Sigmoid colon (tissue), 7 donors: Measurements from ENCODE around the gene THBS1. TPM values are rescaled to one million over a fixed set of nuclear protein-coding genes. Genes with fewer than 3 reads are reported as not detected.

Source experiments
- DNase-seq: peaks from one replicate; pipeline ENCODE4 v3.0.0-alpha.2; 2019
- H3K27ac ChIP-seq, 4 donors: fragments of 200-600 bp; sonication (generic); one replicate each; pipeline ENCODE4 v1.5.1; 2016 to 2019; ENCODE audit warnings: mild to moderate bottlenecking in 1 of 4
- H3K27me3 ChIP-seq, 3 donors: fragments of 200-600 bp; sonication (generic); one replicate each; pipeline ENCODE4 v1.5.1; 2019; ENCODE audit warnings: mild to moderate bottlenecking in 1 of 3
- H3K36me3 ChIP-seq, 4 donors: fragments of 200-600 bp; sonication (generic); one replicate each; pipeline ENCODE4 v1.5.1; 2016 to 2019
- H3K4me1 ChIP-seq, 4 donors: fragments of 200-600 bp; sonication (generic); one replicate each; pipeline ENCODE4 v1.5.1; 2017 to 2019
- H3K4me3 ChIP-seq, 4 donors: fragments of 200-600 bp; sonication (generic); one replicate each; pipeline ENCODE4 v1.5.1; 2017 to 2019; ENCODE audit warnings: mild to moderate bottlenecking in 2 of 4, moderate library complexity in 1 of 4
- H3K9me3 ChIP-seq, 4 donors: fragments of 200-600 bp in 3 of 4; sonication (generic) in 3 of 4; one replicate each; pipeline versions ENCODE4 v1.5.1 to v1.6.1; 2013 to 2019
- EP300 ChIP-seq, 4 donors: sonication (generic); formaldehyde crosslinking; IDR thresholded peaks; one replicate each; pipeline ENCODE4 v1.6.1; 2017; ENCODE audit warnings: antibody characterized with exemption in 4 of 4
- POLR2A ChIP-seq, 2 donors: fragments of 450-650 bp; IDR thresholded peaks; one replicate each; pipeline ENCODE4 v1.6.1; 2016; ENCODE audit warnings: antibody characterized with exemption in 2 of 2, mild to moderate bottlenecking in 2 of 2, moderate library complexity in 2 of 2
- POLR2AphosphoS5 ChIP-seq, 4 donors: sonication (generic); formaldehyde crosslinking; IDR thresholded peaks; one replicate each; pipeline ENCODE4 v1.6.1; 2017; ENCODE audit warnings: antibody characterized with exemption in 4 of 4
- whole genome bisulfite sequencing, 2 donors: extraction: QIAGEN DNeasy Blood & Tissue Kit; methylation state at CpG; one replicate each; pipeline ENCODE4 v1.1.7; 2013; 5-methylcytosine and 5-hydroxymethylcytosine counted together
- intact Hi-C: fragments of 100-400 bp; cut with DNase I; formaldehyde crosslinking; loops from one replicate; pipeline ENCODE4 v1.15.1; 2023
- polyA plus RNA-seq, 3 donors: library from polyadenylated mRNA; stranded (reverse); fragments of 200-250 nt; gene quantifications; one replicate each; pipeline ENCODE4 v1.2.3, GENCODE V29; 2013
- total RNA-seq, 4 donors: library from RNA; depleted of rRNA; stranded (reverse); fragments of >200 nt; gene quantifications; one replicate each; pipeline ENCODE4 v1.1.0, GENCODE V29; 2016
- TF ChIP-seq, protein P1 (sequence below), 4 experiments: fragments of 450-650 bp in 3 of 4; fragments of 200-600 bp in 1 of 4; IDR thresholded peaks; one replicate each; pipeline ENCODE4 v1.5.1; 2016 to 2019; ENCODE audit warnings: antibody characterized with exemption in 4 of 4, mild to moderate bottlenecking in 3 of 4, moderate library complexity in 2 of 4
- donor health status: healthy with polysubstance abuse.
- donor health status: Bipolar disorder and iron deficiency.
- donor health status: healthy.

Gene THBS1
- total and polyA plus RNA-seq, 7 donors = 13.2 to 3,974 (median 172) TPM

DNA sequence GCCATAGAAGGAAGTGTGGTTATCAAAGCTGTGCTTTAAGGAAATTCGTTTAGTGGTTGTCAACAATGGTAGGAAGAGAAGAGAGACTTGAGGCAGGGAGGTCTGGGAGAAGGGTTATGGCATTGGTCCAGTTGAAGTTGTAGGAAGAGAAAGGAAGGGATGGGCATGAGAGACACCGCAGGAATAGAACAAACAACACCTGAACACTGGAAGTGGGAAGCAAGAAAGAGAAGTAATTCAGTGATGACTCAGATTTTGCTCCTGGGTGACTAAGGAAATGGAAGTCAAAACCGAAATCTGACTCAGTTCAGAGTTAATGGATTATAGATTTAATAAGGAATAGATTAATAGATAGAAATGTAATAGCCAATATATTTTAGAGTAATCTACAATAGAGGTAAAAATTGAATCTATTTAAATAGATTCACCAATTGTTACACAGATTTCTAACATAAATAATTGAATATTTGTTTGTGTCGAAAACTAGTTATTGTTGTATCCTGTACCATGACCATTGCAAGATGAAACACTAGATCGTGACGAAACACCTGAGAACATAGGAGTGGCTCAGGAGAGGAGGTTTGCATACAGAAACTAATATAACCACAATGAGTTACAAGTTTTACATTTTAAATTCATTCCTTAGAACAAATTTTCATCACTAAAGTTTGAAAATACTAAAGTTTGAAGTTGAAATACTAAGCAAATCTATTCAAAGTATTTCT, 36.0 kb downstream of the THBS1 start:
- Histone ChIP-seq H3K4me3 (no peak overlapping the region), H3K4me1 (peaks cover 0 to 10% (median 7%) of the 10 kb centered on the region in 4 donors), H3K27me3 (no peaks in the 10 kb centered on the region), H3K27ac (no peak overlapping the region), H3K36me3 (no peaks in the 10 kb centered on the region), H3K9me3 (peaks cover 0 to 2% (median 0%) of the 10 kb centered on the region in 4 donors)
- 65 to 78% methylated on average over 6 of the region's 6 CpGs for WGBS, 2 donors
- no peak for TF ChIP-seq EP300 (IDR thresholded peaks at IDR 0.05)
- intact Hi-C loops = no loop called here
- DNase-seq = no peak

DNA sequence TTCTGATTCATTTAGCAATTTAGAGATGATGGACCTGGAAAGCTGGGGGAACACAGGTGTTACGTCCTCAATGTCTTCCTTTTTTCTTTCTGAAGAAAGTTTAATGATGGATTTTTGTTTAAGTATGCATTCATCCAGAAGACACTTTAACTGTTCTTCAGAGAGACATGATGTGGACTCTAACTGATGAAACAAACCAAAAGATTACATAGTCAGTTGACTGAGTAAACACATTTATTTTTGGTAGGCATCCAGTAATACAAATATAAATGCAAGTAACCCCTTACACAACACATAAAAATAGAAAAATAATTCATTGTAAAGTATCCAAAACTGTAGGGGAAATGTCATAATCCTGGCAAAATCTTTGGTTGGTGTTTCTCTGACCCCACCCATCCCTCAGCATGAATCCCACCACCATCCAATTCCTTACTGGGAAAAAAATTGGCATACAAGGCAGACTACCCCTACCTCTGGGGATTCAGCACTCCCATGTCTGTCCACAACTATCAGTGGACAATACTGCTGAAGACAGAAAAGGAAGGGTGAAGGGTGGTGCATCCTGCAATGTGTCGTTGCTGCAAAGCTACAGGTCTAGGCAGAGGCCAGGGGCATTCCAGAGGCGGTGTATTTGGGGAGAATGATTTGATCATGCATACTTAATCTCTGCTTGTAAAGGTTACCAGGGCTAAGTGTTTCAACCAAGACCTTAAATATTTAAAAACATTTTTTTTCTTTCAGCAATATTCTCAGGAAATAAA, 37.4 kb downstream of the THBS1 start:
- WGBS, 2 donors = 77 to 86% methylated on average over 3 of the region's 3 CpGs

DNA sequence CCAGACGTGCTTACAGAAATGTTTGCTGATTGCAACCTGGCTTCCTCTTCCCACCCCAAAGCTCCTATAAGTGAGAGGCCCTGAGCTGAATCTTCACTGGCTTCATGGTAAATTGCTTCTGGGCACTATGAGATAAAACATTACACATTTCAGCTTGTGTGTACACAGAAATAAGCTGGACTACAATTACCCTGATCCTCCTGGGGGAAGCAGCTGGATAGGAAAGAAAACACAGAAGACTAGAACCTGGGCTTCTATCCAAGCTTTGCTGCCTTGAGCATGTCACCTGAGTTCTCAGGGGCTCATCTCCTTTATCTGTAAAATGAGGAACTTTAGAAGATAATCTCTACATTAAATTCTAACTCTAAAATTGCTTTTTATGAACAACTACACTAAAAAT, 40.3 kb downstream of the THBS1 start:
- Histone ChIP-seq H3K27me3 (no peaks in the 10 kb centered on the region), H3K36me3 (no peaks in the 10 kb centered on the region), H3K9me3 (no peaks in the 10 kb centered on the region), H3K27ac (no peak overlapping the region), H3K4me1 (peaks cover 0 to 44% (median 38%) of the 10 kb centered on the region in 4 donors), H3K4me3 (no peak overlapping the region)
- intact Hi-C loops = no loop called here
- WGBS, 2 donors = 16 to 76% methylated on average over 1 of the region's 1 CpG
- no peak for TF ChIP-seq POLR2AphosphoS5 (IDR thresholded peaks at IDR 0.05)
- TF ChIP-seq POLR2A (IDR thresholded peaks at IDR 0.05) = no peak
- TF ChIP-seq, protein P1, sequence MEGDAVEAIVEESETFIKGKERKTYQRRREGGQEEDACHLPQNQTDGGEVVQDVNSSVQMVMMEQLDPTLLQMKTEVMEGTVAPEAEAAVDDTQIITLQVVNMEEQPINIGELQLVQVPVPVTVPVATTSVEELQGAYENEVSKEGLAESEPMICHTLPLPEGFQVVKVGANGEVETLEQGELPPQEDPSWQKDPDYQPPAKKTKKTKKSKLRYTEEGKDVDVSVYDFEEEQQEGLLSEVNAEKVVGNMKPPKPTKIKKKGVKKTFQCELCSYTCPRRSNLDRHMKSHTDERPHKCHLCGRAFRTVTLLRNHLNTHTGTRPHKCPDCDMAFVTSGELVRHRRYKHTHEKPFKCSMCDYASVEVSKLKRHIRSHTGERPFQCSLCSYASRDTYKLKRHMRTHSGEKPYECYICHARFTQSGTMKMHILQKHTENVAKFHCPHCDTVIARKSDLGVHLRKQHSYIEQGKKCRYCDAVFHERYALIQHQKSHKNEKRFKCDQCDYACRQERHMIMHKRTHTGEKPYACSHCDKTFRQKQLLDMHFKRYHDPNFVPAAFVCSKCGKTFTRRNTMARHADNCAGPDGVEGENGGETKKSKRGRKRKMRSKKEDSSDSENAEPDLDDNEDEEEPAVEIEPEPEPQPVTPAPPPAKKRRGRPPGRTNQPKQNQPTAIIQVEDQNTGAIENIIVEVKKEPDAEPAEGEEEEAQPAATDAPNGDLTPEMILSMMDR (IDR thresholded peaks at IDR 0.05) = no peak
- TF ChIP-seq EP300 (IDR thresholded peaks at IDR 0.05) = no peak
- no peak for DNase-seq

More for the DNA sequence above, 37.4 kb downstream of the THBS1 start:
- Histone ChIP-seq H3K9me3 (peaks cover 0 to 2% (median 0%) of the 10 kb centered on the region in 4 donors), H3K27ac (no peak overlapping the region), H3K27me3 (no peaks in the 10 kb centered on the region), H3K36me3 (no peaks in the 10 kb centered on the region), H3K4me3 (no peak overlapping the region), H3K4me1 (peaks cover 0 to 23% (median 21%) of the 10 kb centered on the region in 4 donors)
- intact Hi-C loops = no loop called here
- DNase-seq = no peak
- TF ChIP-seq EP300 (IDR thresholded peaks at IDR 0.05) = no peak
- no peak for TF ChIP-seq POLR2AphosphoS5 (IDR thresholded peaks at IDR 0.05)
- TF ChIP-seq, protein P1 (IDR thresholded peaks at IDR 0.05) = no peak
- no peak for TF ChIP-seq POLR2A (IDR thresholded peaks at IDR 0.05)

DNA sequence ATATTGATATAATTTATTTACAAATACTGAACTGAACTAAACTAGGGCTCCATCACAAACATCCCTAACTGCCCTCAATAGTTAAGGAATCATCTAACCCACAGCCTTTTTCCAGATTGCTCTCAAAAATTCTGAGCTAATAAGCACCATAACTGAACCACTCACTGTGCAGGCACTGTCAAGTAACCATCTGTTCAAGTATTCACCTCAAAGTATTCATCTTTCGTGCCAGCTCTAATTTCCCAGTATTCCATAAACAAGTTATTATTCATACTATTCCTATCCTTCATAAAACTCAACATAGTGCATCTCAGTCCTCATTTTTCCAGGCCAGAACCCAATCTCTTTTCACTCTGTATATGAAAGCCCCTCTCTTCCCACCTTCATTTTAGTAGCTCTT, 41.1 kb downstream of the THBS1 start:
- no peak overlapping the region for H3K4me3 ChIP-seq
- no peaks in the 10 kb centered on the region for H3K27me3 ChIP-seq
- no peaks in the 10 kb centered on the region for H3K36me3 ChIP-seq
- peaks cover 0 to 44% (median 38%) of the 10 kb centered on the region in 4 donors for H3K4me1 ChIP-seq
- peak overlapping the region in 1 of 4 donors; percentile 24 for H3K27ac ChIP-seq
- WGBS, 2 donors = 39 to 68% methylated on average over 1 of the region's 1 CpG
- TF ChIP-seq POLR2AphosphoS5 (IDR thresholded peaks at IDR 0.05) (no peak), EP300 (IDR thresholded peaks at IDR 0.05) (no peak), POLR2A (IDR thresholded peaks at IDR 0.05) (no peak)
- TF ChIP-seq, protein P1 (IDR thresholded peaks at IDR 0.05) = no peak
- DNase-seq = no peak
- intact Hi-C loops = no loop called here
- H3K9me3 ChIP-seq = no peaks in the 10 kb centered on the region
